ENCODE data around the gene DOCK9. TPM values are rescaled to one million over a fixed set of nuclear protein-coding genes. Genes with fewer than 3 reads are reported as not detected.

Gene DOCK9
- total and polyA plus RNA-seq, 9 of the 15 experiments (the other 6 are each of a cell fraction or from before 2014, with no cell fraction given): 3.5 to 25.3 (median 16.7) TPM

GRCh38 chr13:98879127-98879520, 98.7 kb downstream of the DOCK9 start (continued):
- TF ChIP-seq, protein P1, sequence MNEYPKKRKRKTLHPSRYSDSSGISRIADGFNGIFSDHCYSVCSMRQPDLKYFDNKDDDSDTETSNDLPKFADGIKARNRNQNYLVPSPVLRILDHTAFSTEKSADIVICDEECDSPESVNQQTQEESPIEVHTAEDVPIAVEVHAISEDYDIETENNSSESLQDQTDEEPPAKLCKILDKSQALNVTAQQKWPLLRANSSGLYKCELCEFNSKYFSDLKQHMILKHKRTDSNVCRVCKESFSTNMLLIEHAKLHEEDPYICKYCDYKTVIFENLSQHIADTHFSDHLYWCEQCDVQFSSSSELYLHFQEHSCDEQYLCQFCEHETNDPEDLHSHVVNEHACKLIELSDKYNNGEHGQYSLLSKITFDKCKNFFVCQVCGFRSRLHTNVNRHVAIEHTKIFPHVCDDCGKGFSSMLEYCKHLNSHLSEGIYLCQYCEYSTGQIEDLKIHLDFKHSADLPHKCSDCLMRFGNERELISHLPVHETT (CRISPR knock-in tag; conservative IDR thresholded peaks at IDR 0.05 in 1 of 2, IDR thresholded peaks at IDR 0.05 in 1 of 2): no peak
- TF ChIP-seq C11orf30 (IDR thresholded peaks at IDR 0.05; ENCODE audit: low read depth) (0 out of 2 replicates have a peak, but pooled peaks have one; percentile 8), HNRNPH1 (optimal IDR thresholded peaks at IDR 0.05; ENCODE audit: low read depth, low read length) (no peak), RAD21 (CRISPR knock-in tag; conservative IDR thresholded peaks at IDR 0.05 in 1 of 2, IDR thresholded peaks at IDR 0.05 in 1 of 2) (peak in 1 of 2 experiments; percentile 11; a peak in 1 of 4 replicates), ZNF436 (CRISPR knock-in tag; IDR thresholded peaks at IDR 0.05) (no peak), NEUROD1 (IDR thresholded peaks at IDR 0.05; ENCODE audit: borderline replicate concordance, low read depth, low read length, partially characterized antibody) (no peak), ZC3H8 (IDR thresholded peaks at IDR 0.05) (no peak), ZNF212 (CRISPR knock-in tag; IDR thresholded peaks at IDR 0.05) (no peak), DPF2 (IDR thresholded peaks at IDR 0.05) (no peak), PATZ1 (CRISPR knock-in tag; IDR thresholded peaks at IDR 0.05; ENCODE audit: borderline replicate concordance) (no peak), ZNF586 (CRISPR knock-in tag; conservative IDR thresholded peaks at IDR 0.05) (no peak)

Data from K562 (cell line).